HS-5 (cell line): ENCODE results near the gene COL13A1.

Source experiments
- DNase-seq: peaks from one replicate; pipeline ENCODE4 v3.0.0-alpha.2; 2012; ENCODE audit warnings: low read depth

COL13A1 gene

DNA sequence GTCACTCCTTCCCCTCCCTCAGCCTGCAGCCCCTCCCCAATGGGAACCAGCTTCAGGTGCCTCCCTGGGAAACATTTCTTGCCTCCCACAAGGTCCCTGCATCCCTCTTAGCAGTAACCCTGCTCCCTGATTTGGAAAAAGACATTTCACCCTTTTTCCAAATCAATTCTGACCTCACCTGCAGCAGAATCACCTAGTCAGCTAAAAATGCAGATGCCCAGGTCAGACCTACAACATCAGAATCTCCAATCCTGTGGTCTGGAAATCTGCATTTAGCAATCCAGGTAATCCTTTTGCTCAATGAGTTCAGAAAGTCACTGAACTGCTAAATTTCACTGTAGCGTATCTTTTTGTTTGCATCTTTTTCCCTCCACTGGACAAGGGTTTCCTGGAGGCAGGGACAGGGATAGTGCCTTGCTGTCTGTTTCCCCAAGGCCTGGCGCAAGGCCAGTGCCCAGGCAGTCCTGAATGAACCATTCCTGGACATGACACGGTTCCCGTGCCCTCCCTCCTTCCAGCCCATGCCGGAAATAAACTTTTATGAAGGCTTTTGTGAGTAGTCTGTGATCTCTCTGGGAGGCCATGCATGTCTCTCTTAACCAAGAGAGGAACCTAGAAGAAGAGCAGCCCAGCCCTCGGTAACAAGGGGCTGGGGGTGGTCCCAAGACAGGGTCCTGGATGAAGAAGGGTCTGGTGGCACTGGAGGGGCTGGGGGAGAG is 44.0 kb downstream of the COL13A1 start:
- no peak for DNase-seq

DNA sequence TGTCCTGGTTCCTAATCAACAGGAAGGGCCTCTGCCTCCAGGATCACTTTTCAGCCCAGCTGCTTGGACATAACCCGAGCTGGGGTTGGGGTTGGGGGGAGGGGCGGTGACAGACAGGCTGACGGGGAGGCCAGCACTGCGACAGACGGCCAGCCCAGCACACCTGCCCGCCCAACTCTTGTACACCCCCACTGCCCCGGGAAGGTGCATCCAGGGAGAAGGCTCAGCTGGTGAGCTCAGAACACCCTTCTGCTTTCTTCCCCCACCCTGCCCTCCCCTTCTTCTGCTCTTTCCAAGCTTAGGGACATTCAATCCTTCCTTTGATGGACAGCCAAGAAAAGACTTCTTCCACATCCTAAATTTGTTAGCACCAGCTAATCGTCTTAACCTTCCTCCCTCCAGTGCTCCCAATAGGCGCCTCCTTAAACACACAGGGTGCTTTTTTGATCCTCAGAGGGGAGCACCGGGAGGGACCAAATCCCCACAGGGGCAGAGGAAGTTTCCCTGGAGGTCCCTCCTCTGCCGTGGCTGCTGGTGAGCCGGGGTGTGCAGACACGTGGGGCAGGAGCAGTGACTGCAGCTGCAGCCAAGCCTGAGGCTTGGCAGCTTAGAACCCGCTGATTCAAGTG is 44.7 kb downstream of the COL13A1 start:
- no peak for DNase-seq

DNA sequence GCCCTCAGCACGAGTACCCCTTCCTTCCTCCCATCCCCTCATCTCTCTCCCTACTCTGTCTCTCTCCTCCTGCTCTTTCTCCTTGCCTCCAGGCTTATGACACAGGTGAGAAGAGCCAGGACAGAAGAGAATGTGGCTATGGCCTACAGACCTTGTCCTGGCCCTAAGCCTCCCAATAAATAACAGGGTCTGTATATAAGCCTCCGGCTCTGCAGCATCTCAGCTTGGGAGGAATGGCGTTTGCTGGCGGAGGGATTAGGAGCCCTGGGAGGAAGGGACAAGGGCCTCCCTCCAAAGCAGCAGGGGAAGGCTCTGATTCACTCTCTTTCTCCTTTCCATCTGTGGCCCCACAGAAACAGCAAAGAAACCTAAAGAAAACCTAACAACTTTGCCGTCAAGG is 45.8 kb downstream of the COL13A1 start:
- DNase-seq: no peak

GRCh38 chr10:69847883-69848282 is 46.2 kb downstream of the COL13A1 start:
- no peak for DNase-seq

- no peak for DNase-seq
Observed at GRCh38 chr10:69848454-69848853, 46.7 kb downstream of the COL13A1 start.

- DNase-seq: no peak
Observed at GRCh38 chr10:69849825-69850224, 48.1 kb downstream of the COL13A1 start.

DNA sequence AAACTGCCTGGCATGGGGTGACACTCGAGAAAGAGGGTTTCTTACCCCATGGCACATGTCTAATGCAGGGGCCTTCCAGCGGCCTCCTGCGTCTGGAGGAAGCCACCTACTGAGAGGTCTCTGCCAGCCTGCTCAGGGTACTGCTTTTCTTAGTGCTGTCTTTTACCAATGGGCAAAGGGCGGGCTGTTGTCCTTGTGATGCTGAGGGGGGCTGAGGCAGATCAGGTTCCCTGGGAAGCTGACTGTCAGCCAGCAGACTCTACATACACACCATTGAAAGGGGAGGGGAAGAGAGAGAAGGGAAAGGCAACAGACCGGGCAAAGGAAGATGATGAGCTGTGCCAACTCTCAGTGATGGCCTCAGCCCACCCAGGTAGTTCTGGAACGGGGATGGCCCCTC is 48.7 kb downstream of the COL13A1 start:
- no peak for DNase-seq

- DNase-seq: no peak
Observed at GRCh38 chr10:69851306-69851705, 49.6 kb downstream of the COL13A1 start.

DNA sequence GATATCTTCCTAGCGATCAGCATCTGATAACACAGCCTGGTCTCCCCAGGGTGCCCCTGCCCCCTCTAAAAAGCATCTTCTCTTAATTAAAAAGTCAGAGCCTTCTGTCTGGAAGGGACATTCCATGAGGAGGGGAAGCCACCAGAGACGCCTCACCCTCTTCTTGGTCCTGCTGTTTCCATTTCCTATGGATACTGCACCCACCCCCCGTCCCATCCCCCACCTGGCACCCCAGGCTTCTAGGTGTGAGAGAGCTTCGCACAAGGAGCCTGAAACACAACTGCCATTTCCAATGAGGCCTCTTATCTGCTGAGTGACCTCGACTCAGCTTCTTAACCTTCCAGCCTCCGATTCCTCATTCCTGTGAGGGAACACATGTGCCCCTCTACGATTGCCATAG is 51.4 kb downstream of the COL13A1 start:
- DNase-seq: no peak

DNA sequence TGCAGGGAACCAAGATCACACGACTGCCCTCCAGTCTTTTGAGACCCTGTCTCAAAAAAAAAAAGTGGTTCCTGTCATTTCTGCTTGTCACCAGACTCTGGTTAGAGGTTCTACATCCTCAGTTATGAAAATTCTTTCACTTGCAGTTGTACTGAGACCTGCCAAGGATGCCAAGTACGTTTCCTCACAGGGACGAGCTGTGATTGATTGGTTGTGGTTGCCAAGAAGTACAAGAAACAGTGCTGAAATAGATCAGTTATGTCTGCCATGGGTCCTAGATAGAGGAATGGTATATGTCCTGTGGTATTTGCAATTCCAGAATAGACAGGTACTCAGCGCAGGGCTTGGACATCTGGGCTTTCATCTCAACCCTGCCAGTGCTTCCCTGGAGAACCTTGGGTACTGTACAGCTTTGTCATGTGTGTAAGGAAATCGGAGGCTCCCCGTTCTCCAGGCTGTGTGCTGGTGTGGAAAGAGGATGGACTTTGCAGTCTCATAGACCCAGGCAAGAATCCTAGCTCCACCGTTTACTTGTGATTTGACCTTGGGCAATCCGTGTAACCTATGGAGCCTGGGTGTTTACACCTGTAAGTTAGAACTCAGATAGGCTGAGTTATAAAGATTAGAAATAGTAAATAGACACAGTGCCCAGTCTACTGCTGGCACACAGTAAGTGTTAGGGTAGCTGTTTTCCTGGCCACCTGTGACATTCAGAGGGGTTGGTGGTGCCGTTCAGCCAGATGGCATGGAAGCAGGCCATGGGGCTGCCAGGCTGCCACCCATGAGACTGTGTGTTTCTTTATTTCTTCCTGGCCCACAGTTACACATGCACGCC is 53.0 kb downstream of the COL13A1 start:
- DNase-seq: no peak

- no peak for DNase-seq
Observed at GRCh38 chr10:69855346-69856111, 53.8 kb downstream of the COL13A1 start.

DNA sequence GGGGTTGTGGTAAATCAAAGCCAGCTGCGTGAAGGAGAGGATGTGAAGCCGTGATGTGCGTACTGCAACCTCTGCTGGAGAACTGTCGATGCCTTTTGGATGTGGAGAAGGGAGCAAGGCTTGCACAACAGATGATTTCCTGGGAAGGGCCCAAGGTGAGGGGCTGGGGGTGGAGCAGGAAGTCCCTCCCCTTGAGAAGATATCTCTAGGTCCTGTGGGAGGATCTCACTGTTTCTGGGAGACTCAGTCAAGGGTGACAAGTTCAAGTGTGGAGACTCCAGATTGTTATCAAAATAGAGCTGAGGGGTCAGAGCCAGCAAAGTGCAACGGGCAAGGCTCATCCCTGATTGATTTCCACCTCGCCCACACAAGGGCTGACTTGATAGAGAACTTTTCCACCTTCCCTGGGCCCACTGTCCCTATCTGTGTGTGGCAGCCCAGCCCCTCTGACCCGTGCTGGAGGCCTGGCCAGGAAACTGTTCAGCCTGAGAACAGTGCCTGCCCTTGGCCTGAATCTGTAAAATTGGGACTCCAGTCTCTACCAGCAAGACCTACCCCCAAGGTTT is 55.0 kb downstream of the COL13A1 start:
- DNase-seq: no peak

DNA sequence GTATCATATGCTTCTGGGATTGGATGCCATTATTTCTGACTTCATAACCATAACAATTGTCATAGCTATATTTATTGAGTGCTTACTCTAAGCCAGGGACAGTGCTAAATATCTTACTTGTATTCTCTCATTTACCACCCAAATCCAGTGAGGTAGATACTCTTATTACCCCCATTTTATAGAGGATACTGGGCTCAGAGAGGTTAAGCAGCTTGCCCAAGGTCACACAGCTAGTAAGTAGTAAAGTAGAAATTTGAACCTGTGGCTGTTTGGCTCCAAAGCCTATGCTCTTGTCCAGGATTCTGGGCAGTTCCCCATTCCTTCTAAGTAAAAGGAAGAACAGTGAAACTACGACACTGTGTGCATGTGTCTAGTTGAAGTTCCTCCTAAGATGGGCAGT is 56.5 kb downstream of the COL13A1 start:
- no peak for DNase-seq

DNA sequence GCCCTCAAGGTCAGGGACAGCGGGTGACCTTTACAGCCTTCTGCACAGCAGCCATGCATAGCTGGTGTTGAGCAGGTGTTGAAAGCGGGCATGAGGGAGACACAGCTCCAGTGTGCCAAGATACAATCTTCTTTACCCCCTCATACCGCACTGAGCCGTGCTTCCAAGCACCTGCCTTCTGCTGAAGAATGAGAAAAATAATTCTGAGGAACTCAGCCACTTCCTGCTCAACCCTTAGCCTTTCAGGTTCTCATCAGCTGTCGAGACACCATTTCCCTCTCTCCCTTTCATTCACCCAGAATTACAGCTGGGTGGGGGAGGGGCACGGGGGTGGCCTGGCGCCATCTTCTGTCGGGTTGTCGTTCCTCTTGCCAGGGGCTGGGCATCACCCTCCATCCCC is 58.6 kb downstream of the COL13A1 start:
- no peak for DNase-seq

DNA sequence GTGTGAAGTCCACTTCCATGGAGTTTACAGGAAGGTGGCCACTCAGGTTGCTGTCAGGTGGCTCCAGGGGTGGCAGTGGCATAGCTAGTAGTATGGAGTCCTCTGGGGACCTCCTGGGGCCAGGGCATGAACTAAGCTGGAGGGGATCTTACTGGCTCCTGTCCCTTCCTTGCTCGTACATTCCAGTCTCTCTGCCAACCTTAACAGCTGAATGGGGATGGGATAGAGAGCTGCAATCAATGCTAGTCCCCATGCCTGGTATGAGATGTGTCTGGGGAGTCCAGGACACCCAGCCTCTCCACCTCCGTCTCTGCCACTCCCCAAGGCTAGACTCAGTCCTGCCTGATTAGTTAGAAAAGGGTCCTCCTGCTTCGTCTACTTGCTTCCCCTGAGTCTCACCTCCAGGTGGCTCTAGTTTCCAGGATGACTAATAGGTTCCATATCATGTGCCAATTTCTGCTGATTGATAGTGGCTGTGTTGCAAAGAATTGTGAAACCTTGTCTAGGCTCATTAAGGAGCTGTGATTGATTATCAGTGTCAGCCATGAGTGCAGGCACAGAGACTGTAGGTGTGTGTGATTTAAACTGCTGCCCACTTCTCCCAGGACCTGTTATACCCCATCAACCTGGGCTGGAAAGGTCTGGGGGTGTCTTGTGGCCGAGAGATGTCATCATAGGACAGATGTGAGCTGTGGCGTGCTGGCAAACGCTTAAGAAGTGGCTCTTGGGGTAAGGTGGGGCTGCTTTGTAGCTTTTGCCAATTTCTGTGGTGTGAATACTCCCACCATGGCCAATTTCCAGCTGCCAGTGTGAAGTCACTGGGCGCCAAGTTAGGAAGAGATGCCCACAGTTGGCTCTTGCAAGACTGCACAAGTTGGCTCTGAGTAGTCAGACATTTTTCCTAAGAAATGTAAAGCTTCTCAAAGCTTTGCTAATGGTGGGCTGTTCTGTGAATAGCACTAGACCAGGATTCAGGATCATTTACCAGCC is 59.8 kb downstream of the COL13A1 start:
- peak; percentile 93 for DNase-seq

DNA sequence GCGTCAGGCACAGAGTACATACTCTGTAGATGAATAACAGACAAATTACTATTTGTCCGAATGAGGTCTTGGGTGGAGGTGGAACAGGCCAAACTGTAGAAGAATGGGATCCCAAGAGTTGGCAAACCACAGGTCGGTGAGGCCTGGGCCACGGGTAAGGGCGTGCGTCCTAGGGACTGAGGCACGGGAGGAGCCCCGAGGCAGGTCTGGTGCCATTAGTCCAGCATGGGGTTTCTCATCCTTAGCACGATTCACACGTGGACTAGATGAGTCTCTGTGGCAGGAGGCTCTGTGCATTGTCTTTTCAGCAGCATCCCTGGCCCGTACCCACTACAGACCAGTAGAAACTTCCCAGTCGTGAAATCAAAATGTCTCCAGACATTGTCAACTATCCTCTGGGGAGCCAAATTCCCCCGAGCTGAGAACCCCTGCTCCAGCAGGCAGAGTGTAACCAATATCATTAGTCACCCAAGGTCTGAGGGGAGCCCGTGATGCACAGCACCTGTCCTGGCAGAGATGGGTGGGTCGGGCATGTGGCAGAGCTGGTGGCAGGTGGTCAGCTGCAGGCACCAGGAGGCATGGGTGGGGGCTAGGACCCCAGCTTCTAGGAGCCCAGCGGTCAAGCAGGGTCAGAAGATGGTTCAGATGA is 61.3 kb downstream of the COL13A1 start:
- no peak for DNase-seq

DNA sequence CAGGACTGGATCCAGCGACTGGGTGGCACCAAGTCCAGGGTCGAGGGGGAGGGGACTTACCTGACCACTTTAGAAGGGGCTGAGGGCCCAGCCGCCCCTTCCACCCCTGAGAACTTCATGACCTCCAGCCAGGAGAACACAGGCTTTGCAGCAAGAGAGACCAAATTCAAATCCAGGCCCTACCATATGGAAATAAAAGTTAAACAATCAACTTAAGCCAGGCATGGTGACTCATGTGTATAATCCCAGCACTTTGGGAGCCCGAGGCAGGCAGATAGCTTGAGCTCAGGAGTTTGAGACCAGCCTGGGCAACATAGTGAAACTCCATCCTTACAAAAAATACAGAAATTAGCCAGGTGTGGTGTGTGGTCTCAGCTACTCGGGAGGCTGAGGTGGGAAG is 61.9 kb downstream of the COL13A1 start:
- DNase-seq: no peak

DNA sequence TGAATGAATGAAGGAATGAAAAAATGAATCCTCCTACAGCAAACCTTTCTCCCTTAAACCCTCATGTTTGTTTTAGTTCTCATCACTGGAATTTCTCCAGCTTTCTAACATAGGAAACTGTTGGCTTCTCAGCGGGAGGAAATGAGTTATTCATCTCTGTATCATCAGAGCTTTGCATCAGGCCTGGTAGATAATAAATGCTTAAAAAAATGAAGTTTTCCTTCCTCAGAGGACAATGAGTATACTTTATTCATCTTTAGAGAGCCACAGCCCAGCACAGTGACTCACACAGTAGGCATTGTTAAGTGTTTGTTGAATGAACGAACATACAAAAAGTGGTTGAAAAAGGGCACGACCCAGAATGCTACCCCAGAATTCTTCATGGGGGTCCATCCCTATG is 62.6 kb downstream of the COL13A1 start:
- DNase-seq: peak; percentile 88

DNA sequence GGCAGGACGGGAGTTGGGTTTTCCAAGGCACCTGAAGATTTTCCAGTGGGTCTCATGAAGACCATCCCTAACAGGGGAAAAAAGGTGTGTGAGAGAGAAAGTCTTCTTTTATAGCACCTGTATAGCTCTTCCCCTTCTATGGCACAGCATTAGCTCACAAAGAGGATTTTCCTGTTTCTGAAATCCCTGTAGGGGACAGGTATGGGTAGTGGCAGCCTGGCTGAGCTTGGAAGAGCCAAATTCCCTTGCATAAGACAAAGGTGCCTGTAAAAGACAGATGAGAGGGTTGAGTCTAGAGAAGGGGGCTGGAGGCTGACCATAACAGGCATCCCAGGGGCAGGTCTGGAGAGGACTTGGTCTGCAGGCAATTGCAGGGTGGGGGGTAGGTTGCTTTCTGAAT is 63.7 kb downstream of the COL13A1 start:
- no peak for DNase-seq

DNA sequence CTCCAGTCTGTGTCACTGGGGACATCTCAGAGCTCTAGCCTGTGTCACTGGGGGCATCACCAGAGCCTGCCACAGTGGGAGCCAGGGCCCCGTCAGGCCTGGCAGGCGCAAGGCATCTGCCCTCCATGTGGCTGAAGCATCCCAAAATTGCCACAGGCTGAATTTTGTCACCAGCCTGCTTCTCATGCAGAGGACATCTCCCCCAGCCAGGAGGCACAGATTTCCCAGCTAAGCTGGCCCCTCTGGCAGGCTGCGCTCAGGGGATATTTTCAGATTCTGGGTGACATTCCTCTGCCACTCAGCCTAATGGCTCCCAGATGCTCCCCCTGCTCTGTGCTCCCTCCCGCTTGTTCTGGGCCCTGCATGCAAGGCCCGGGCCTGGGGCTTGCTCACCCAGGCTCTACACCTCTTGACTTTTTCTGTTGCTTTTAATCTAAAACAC is 64.6 kb downstream of the COL13A1 start:
- no peak for DNase-seq
